Breast epithelium (tissue), 3 donors: ENCODE results near the gene FAM151A.

Experiments used
- CTCF ChIP-seq, 3 donors: fragments of 450-650 bp; IDR thresholded peaks; one replicate each; pipeline ENCODE4 v1.5.1; 2016 to 2017; ENCODE audit warnings: antibody characterized with exemption in 3 of 3, mild to moderate bottlenecking in 3 of 3, moderate library complexity in 3 of 3
- POLR2A ChIP-seq: fragments of 450-650 bp; IDR thresholded peaks from one replicate; pipeline ENCODE4 v1.6.1; 2016; ENCODE audit warnings: antibody characterized with exemption, mild to moderate bottlenecking, moderate library complexity
- POLR2AphosphoS5 ChIP-seq, 3 donors: sonication (generic); formaldehyde crosslinking; IDR thresholded peaks; one replicate each; pipeline ENCODE4 v1.6.1; 2017; ENCODE audit warnings: antibody characterized with exemption in 3 of 3

- TF ChIP-seq CTCF (IDR thresholded peaks at IDR 0.05) (no peak), POLR2AphosphoS5 (IDR thresholded peaks at IDR 0.05) (no peak), POLR2A (no peak)
Measured at GRCh38 chr1:54567961-54568360, 55.4 kb downstream of the FAM151A start.
